Measurements from ENCODE around the gene TOMM40.

GRCh38 chr19:44855606-44856005 lies 35.4 kb upstream of the TOMM40 start:
- TF ChIP-seq CTCF (IDR thresholded peaks at IDR 0.05 in 8 of 11, conservative IDR thresholded peaks at IDR 0.05 in 3 of 11) (no peak), POLR2AphosphoS5 (IDR thresholded peaks at IDR 0.05) (no peak), POLR2A (IDR thresholded peaks at IDR 0.05) (no peak)

Measured in spleen (tissue), 7 donors.